ENCODE measurements around the gene MMS19. TPM values are rescaled to one million over a fixed set of nuclear protein-coding genes. Genes with fewer than 3 reads are reported as not detected.

Gene MMS19
- total RNA-seq, 4 donors from 2014 or later = 80.2 to 127 (median 85.7) TPM

DNA sequence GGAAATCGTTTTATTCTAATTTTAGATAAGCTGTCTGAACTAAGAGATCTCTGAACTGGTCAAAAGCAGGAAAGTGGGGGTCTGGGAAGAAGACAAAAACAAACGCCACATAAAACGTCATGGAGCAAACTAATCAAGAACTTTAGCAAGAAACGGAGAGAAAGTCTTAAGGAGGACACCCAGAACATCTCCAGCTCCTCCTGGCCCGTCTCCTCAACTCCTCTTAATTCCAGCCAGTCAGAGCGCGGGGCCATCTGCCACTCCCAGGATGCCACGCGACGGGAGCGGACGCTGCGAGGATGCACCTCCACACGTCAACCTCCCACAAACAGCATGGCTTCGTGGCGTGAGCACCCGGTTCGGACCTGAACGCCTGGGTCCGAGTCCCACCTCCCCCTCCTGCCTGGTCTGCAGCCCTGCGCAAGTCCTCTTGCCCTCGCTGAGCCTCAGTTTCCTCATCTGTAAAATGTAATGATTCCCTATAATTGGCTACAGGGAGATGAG lies 598 bp downstream of the MMS19 start:
- TF ChIP-seq POLR2A (IDR thresholded peaks at IDR 0.05) = no peak
- TF ChIP-seq, protein P1, sequence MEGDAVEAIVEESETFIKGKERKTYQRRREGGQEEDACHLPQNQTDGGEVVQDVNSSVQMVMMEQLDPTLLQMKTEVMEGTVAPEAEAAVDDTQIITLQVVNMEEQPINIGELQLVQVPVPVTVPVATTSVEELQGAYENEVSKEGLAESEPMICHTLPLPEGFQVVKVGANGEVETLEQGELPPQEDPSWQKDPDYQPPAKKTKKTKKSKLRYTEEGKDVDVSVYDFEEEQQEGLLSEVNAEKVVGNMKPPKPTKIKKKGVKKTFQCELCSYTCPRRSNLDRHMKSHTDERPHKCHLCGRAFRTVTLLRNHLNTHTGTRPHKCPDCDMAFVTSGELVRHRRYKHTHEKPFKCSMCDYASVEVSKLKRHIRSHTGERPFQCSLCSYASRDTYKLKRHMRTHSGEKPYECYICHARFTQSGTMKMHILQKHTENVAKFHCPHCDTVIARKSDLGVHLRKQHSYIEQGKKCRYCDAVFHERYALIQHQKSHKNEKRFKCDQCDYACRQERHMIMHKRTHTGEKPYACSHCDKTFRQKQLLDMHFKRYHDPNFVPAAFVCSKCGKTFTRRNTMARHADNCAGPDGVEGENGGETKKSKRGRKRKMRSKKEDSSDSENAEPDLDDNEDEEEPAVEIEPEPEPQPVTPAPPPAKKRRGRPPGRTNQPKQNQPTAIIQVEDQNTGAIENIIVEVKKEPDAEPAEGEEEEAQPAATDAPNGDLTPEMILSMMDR (IDR thresholded peaks at IDR 0.05) = no peak
- peak overlapping the region; percentile 92 to 94 (median 93) for H3K4me3 ChIP-seq
- H3K27me3 ChIP-seq = no peaks in the 10 kb centered on the region
- peaks cover 0 to 28% (median 7%) of the 10 kb centered on the region in 4 donors for H3K4me1 ChIP-seq
- H3K9me3 ChIP-seq = no peaks in the 10 kb centered on the region
- peak overlapping the region; percentile 89 to 95 (median 92) for H3K27ac ChIP-seq
- peak; percentile 82 to 91 (median 83) for DNase-seq
- no peaks in the 10 kb centered on the region for H3K36me3 ChIP-seq

DNA sequence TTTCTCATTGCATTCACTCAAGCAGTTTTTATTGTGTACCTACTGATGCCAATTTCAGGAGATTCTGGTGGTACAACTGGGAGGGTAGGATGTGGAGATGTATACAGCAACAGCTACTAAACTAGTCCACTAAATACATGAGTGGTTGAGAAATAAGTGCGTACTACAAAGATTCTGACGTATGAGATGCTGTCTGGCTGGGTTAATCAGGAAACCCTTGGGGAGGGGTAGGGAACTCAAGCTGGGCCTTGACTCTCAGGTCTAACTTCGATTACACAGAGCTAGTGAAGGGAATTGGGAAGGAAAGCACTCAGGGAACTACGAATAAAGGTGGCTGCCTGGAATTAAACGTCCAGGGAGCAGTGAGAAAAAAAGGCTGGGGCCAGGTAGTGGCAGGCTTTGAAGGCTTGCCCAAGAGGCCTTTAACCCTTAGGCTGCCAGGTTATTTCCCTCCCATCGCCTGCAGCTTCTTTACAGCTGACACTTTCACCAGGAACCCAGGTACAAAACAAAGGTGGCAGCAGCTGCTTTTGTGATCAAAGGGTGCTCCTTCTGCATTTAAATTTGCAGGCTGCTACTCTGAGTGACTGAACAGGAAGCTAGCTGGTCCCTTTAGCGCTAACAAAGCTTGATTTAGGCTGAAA lies 3.2 kb downstream of the MMS19 start:
- Histone ChIP-seq H3K4me3 (no peak overlapping the region), H3K27ac (no peak overlapping the region)
- no peak for DNase-seq

DNA sequence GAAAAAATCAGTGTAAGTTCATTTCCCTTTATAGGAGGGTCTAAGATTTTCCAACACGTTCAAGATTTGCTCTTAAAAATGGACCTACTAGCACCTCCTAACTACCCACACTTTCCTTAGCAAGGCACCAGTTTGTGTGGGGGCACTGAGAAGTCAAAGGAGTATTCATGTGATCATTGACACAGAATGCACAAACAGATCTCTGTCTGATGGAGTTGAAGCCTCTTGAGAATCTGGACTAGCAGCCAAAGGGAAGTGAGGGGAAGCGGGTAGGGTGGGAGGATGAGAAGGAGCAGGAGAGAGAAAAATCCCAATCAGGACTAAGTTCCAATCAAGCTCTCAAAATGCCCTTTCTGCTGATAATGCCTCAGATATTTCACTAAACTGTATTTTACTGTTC lies 4.1 kb downstream of the MMS19 start:
- no peaks in the 10 kb centered on the region for H3K27me3 ChIP-seq
- H3K4me1 ChIP-seq = peaks cover 0 to 24% (median 3%) of the 10 kb centered on the region in 4 donors
- H3K4me3 ChIP-seq = no peak overlapping the region
- TF ChIP-seq, protein P1 (IDR thresholded peaks at IDR 0.05) = no peak
- TF ChIP-seq POLR2A (IDR thresholded peaks at IDR 0.05) = no peak
- no peaks in the 10 kb centered on the region for H3K36me3 ChIP-seq
- no peak overlapping the region for H3K27ac ChIP-seq
- no peak for DNase-seq
- H3K9me3 ChIP-seq = no peaks in the 10 kb centered on the region

More for the DNA sequence above, 3.2 kb downstream of the MMS19 start:
- Histone ChIP-seq H3K36me3 (no peaks in the 10 kb centered on the region), H3K9me3 (no peaks in the 10 kb centered on the region), H3K4me1 (peaks cover 0 to 30% (median 7%) of the 10 kb centered on the region in 4 donors), H3K27me3 (no peaks in the 10 kb centered on the region)
- TF ChIP-seq, protein P1 (IDR thresholded peaks at IDR 0.05) = no peak
- no peak for TF ChIP-seq POLR2A (IDR thresholded peaks at IDR 0.05)

DNA sequence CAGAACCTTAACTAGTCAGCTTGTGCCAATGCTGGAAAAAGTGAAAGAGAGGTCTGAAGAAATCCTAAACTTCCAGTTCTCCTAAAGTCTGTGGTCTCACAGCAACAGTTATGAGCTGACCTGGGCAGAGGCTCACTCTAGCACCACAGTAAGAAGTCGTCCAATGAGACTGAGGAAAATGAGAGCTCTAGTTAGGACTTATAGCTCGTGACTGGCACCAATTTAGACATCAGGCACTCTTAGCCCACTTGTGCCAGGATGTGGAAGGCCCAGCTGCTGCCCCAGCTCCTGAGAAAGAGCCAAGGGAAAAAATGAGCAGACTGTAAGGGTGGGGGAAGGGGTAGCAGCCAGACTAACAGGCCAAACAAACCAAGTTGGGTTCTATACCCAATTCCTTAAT lies 7.6 kb downstream of the MMS19 start:
- Histone ChIP-seq H3K9me3 (no peaks in the 10 kb centered on the region), H3K36me3 (no peaks in the 10 kb centered on the region), H3K4me3 (no peak overlapping the region), H3K27me3 (no peaks in the 10 kb centered on the region), H3K27ac (no peak overlapping the region), H3K4me1 (peaks cover 0 to 12% (median 0%) of the 10 kb centered on the region in 4 donors)
- TF ChIP-seq POLR2A (IDR thresholded peaks at IDR 0.05) = no peak
- TF ChIP-seq, protein P1 (IDR thresholded peaks at IDR 0.05) = no peak
- no peak for DNase-seq

DNA sequence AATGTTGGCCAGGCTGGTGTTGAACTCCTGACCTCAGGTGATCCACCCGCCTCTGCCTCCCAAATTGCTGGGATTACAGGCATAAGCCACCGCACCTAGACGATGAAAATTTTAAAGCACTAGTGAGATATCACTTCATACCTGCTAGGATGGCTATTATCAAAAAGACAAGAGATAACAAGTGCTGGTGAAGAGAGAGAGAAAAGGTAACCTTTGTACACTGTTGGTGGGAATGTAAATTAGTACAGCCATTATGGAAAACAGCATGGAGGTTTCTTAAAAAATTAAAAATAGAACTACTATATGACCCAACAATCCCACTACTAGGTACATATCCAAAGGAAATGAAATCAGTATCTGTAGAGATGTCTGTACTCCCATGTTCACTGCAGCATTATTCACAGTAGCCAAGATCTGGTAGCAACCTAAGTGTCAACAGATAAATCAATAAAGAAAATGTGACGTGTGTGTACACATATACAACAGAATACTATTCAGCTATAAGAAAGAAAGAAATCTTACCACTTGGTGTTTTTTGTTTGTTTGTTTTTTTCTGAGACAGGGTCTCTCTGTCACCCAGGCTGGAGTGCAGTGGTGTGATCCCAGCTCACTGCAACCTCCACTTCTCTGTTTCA lies 12.5 kb downstream of the MMS19 start:
- H3K27ac ChIP-seq = no peak overlapping the region
- no peaks in the 10 kb centered on the region for H3K27me3 ChIP-seq
- TF ChIP-seq POLR2A (IDR thresholded peaks at IDR 0.05) = no peak
- TF ChIP-seq, protein P1 (IDR thresholded peaks at IDR 0.05) = no peak
- no peaks in the 10 kb centered on the region for H3K9me3 ChIP-seq
- DNase-seq = no peak
- H3K4me1 ChIP-seq = peaks cover 0 to 6% (median 0%) of the 10 kb centered on the region in 4 donors
- H3K36me3 ChIP-seq = peaks cover 0 to 11% (median 0%) of the 10 kb centered on the region in 3 donors
- no peak overlapping the region for H3K4me3 ChIP-seq
